NT2/D1 (cell line): ENCODE results near the gene LRRC45.

Experiments
- SUZ12 ChIP-seq: IDR thresholded peaks from 2 replicates; pipeline ENCODE4 v1.6.1; 2011; ENCODE audit not compliant: insufficient read length, insufficient read depth; ENCODE audit errors: extremely low read depth
- ZNF274 ChIP-seq: IDR thresholded peaks from 2 replicates; pipeline ENCODE4 v1.6.1; 2011; ENCODE audit warnings: mild to moderate bottlenecking, low read depth, low read length

DNA sequence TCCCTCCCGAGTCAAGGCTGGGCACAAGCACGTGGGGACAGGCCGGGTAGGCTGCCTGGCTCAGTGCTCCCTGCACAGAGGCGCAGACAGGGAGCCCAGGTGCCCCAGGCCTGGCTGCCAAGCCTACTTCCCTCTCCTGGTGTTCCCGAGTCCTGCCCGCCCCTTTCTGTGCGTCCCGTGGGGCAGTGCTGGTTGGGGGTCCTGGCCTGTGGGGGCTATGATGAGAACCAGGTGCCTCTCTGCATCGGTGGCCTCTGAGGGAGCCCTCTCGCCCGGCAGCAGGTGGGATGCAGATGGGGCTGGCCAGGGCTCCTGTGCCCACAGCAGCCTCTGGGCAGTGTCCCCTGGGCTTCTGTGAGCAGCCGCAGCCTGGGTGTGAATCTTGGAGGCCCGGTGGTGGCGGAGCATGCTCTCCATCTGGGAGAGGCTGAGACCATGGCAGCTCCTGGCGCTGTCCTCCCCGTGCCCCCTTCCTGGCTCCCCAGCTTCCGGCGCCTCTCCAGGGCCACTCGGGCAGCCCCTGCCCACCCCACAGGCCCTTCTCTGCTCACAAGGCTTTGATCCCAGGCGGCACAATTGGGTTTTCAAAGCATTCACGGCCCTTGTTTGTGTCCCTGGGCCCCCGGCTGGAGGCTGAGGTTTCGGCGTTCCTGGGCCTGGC is 7.7 kb upstream of the LRRC45 start:
- TF ChIP-seq ZNF274: no peak
- no peak for TF ChIP-seq SUZ12
